ENCODE measurements around the gene CST5. TPM values are rescaled to one million over a fixed set of nuclear protein-coding genes. Genes with fewer than 3 reads are reported as not detected.

Gene CST5
- total and polyA plus RNA-seq, 4 donors, result not detected

- TF ChIP-seq EGR1 (IDR thresholded peaks at IDR 0.05; ENCODE audit: low read depth in 2 of 2) (no peak), FOXA1 (IDR thresholded peaks at IDR 0.05) (no peak)
These were observed 8.3 kb upstream of the CST5 start (continued) for GRCh38 chr20:23887856-23888255.

DNA sequence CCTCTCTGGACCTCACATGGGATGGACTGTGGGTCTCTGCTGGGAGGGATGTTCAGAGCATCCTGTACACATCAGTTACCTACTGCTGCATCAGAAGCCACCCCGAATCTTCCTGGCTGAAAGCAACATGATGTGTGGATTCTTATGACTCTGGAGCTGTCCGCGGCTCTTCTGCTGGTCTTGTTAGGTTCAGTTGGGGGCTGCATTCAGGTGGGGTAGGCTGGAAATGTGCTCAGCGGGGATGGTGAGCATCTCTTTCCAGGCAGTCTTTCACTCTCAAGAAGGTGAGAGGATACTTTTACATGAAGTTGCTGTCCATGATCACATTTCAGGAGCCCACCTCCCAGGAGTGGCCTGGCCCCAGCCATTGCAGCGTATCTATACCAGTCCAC, 5.2 kb upstream of the CST5 start:
- Histone ChIP-seq H3K4me3 (ENCODE audit: low read depth in 1 of 3, low read length in 3 of 3) (no peak overlapping the region), H3K27ac (ENCODE audit: low read depth in 1 of 2, low read length in 2 of 2) (no peak overlapping the region), H3K4me1 (ENCODE audit: control insufficient read depth in 4 of 4, insufficient read depth in 4 of 4, low read length in 3 of 4) (peaks cover 0 to 8% (median 2%) of the 10 kb centered on the region in 4 donors), H3K9me3 (ENCODE audit: control insufficient read depth in 4 of 4, low read length in 3 of 4) (no peaks in the 10 kb centered on the region), H3K27me3 (ENCODE audit: control insufficient read depth in 4 of 4, insufficient read depth in 4 of 4, low read length in 3 of 4) (peaks cover 0 to 4% (median 0%) of the 10 kb centered on the region in 4 donors), H3K9ac (ENCODE audit: low read depth in 1 of 2, low read length in 2 of 2) (no peak overlapping the region), H3K36me3 (ENCODE audit: control insufficient read depth in 4 of 4, insufficient read depth in 3 of 4, low read depth in 1 of 4, low read length in 3 of 4) (peaks cover 0 to 1% (median 0%) of the 10 kb centered on the region in 4 donors)
- WGBS, result 95% methylated on average over 5 of the region's 5 CpGs
- DNase-seq (ENCODE audit: low spot score), result no peak
- TF ChIP-seq, protein P1, sequence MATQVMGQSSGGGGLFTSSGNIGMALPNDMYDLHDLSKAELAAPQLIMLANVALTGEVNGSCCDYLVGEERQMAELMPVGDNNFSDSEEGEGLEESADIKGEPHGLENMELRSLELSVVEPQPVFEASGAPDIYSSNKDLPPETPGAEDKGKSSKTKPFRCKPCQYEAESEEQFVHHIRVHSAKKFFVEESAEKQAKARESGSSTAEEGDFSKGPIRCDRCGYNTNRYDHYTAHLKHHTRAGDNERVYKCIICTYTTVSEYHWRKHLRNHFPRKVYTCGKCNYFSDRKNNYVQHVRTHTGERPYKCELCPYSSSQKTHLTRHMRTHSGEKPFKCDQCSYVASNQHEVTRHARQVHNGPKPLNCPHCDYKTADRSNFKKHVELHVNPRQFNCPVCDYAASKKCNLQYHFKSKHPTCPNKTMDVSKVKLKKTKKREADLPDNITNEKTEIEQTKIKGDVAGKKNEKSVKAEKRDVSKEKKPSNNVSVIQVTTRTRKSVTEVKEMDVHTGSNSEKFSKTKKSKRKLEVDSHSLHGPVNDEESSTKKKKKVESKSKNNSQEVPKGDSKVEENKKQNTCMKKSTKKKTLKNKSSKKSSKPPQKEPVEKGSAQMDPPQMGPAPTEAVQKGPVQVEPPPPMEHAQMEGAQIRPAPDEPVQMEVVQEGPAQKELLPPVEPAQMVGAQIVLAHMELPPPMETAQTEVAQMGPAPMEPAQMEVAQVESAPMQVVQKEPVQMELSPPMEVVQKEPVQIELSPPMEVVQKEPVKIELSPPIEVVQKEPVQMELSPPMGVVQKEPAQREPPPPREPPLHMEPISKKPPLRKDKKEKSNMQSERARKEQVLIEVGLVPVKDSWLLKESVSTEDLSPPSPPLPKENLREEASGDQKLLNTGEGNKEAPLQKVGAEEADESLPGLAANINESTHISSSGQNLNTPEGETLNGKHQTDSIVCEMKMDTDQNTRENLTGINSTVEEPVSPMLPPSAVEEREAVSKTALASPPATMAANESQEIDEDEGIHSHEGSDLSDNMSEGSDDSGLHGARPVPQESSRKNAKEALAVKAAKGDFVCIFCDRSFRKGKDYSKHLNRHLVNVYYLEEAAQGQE (IDR thresholded peaks at IDR 0.05), result no peak
- TF ChIP-seq TAF1 (conservative IDR thresholded peaks at IDR 0.05) (no peak), FOXA1 (IDR thresholded peaks at IDR 0.05) (no peak), HNF4G (IDR thresholded peaks at IDR 0.05) (no peak), SP1 (IDR thresholded peaks at IDR 0.05) (no peak), EGR1 (IDR thresholded peaks at IDR 0.05; ENCODE audit: low read depth in 2 of 2) (no peak), NR2F2 (IDR thresholded peaks at IDR 0.05) (no peak), YY1 (IDR thresholded peaks at IDR 0.05) (no peak), JUND (IDR thresholded peaks at IDR 0.05) (no peak), GABPA (IDR thresholded peaks at IDR 0.05 in 1 of 2, conservative IDR thresholded peaks at IDR 0.05 in 1 of 2) (no peak), HNF4A (conservative IDR thresholded peaks at IDR 0.05) (no peak), FOXA2 (IDR thresholded peaks at IDR 0.05) (no peak)
- TF ChIP-seq, protein P2, sequence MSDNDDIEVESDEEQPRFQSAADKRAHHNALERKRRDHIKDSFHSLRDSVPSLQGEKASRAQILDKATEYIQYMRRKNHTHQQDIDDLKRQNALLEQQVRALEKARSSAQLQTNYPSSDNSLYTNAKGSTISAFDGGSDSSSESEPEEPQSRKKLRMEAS (IDR thresholded peaks at IDR 0.05), result no peak

DNA sequence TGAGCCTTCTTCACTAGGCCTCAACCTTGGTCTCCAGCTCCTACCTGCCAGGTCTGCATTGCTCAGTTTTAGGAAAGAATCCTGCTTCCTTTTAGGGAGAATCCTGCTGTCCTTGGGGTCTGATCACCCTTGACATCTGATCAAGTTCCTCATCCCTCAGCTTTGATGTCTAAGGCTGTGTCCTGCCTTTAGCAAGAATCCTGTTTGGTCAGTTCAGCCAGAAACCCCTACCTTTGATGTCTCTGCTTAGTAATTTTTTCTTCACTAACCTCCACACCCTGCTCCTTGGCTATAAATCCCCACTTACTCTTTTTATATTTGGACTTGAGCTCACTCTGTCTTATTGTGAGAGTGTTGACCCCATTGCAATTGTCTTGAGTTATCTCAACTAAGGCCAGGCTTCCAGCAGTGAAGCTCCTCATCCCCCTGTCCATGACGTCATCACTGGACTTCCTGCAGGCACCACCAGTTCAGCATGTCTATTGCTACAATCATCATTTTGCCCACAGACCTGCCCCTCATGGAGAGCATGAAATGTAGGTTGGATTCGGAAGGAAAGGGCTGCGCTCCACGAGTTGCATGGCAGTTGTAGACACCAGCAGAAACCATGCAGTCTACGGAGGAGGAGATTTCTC, 4.7 kb upstream of the CST5 start:
- no peak for DNase-seq (ENCODE audit: low spot score)
- Histone ChIP-seq H3K9ac (ENCODE audit: low read depth in 1 of 2, low read length in 2 of 2) (no peak overlapping the region), H3K27me3 (ENCODE audit: control insufficient read depth in 4 of 4, insufficient read depth in 4 of 4, low read length in 3 of 4) (peaks cover 0 to 4% (median 0%) of the 10 kb centered on the region in 4 donors), H3K4me1 (ENCODE audit: control insufficient read depth in 4 of 4, insufficient read depth in 4 of 4, low read length in 3 of 4) (peaks cover 0 to 8% (median 3%) of the 10 kb centered on the region in 4 donors), H3K4me3 (ENCODE audit: low read depth in 1 of 3, low read length in 3 of 3) (no peak overlapping the region), H3K36me3 (ENCODE audit: control insufficient read depth in 4 of 4, insufficient read depth in 3 of 4, low read depth in 1 of 4, low read length in 3 of 4) (peaks cover 0 to 1% (median 0%) of the 10 kb centered on the region in 4 donors), H3K27ac (ENCODE audit: low read depth in 1 of 2, low read length in 2 of 2) (no peak overlapping the region), H3K9me3 (ENCODE audit: control insufficient read depth in 4 of 4, low read length in 3 of 4) (no peaks in the 10 kb centered on the region)
- TF ChIP-seq RXRA (IDR thresholded peaks at IDR 0.05) (no peak), YY1 (IDR thresholded peaks at IDR 0.05) (no peak), RAD21 (IDR thresholded peaks at IDR 0.05) (no peak), HNF4A (conservative IDR thresholded peaks at IDR 0.05) (no peak), ATF3 (IDR thresholded peaks at IDR 0.05) (no peak), TAF1 (conservative IDR thresholded peaks at IDR 0.05) (no peak), SP1 (IDR thresholded peaks at IDR 0.05) (no peak), ZBTB33 (IDR thresholded peaks at IDR 0.05) (no peak), GABPA (IDR thresholded peaks at IDR 0.05 in 1 of 2, conservative IDR thresholded peaks at IDR 0.05 in 1 of 2) (no peak)
- TF ChIP-seq, protein P2 (IDR thresholded peaks at IDR 0.05), result no peak
- WGBS, result 85% methylated on average over 5 of the region's 5 CpGs
